Heart right ventricle (tissue), 16 donors: Measurements from ENCODE around the gene ETS1. TPM values are rescaled to one million over a fixed set of nuclear protein-coding genes. Genes with fewer than 3 reads are reported as not detected.

ENCODE experiments used
- ATAC-seq, 8 donors: fragments of 200-7000 bp; cut with Tn5 transposase; one replicate each; pipeline ENCODE4 v1.9.1; 2020; ENCODE audit warnings: mild to moderate bottlenecking in 8 of 8, moderate library complexity in 8 of 8, moderate number of reproducible peaks in 1 of 8
- DNase-seq, 2 donors: peaks; one replicate each; pipeline ENCODE4 v3.0.0-alpha.2; 2020
- H3K27ac ChIP-seq, 10 donors: fragments of 200-600 bp; sonication (generic) in 2 of 10; one replicate each; pipeline versions ENCODE4 v1.5.0 to v1.8.0; 2020 to 2022; ENCODE audit warnings: mild to moderate bottlenecking in 3 of 10
- H3K27me3 ChIP-seq, 7 donors: fragments of 200-600 bp; one replicate each; pipeline ENCODE4 v1.8.0; 2021 to 2022; ENCODE audit warnings: mild to moderate bottlenecking in 2 of 7
- H3K36me3 ChIP-seq, 9 donors: fragments of 200-600 bp; sonication (generic) in 1 of 9; one replicate each; pipeline versions ENCODE4 v1.5.0 to v1.8.0; 2020 to 2022; ENCODE audit warnings: mild to moderate bottlenecking in 2 of 9
- H3K4me1 ChIP-seq, 9 donors: fragments of 200-600 bp; sonication (generic) in 1 of 9; one replicate each; pipeline versions ENCODE4 v1.5.0 to v1.8.0; 2020 to 2022; ENCODE audit warnings: mild to moderate bottlenecking in 4 of 9
- H3K4me3 ChIP-seq, 10 donors: fragments of 200-600 bp; sonication (generic) in 2 of 10; one replicate each; pipeline versions ENCODE4 v1.5.0 to v1.8.0; 2020 to 2022; ENCODE audit warnings: mild to moderate bottlenecking in 7 of 10, moderate library complexity in 2 of 10
- H3K9me3 ChIP-seq, 11 donors: fragments of 200-600 bp in 10 of 11; sonication (generic) in 2 of 11; one replicate each; pipeline versions ENCODE4 v1.5.0 to v1.8.0; 2013 to 2022; ENCODE audit warnings: mild to moderate bottlenecking in 2 of 11, control low read depth in 1 of 11, moderate library complexity in 1 of 11
- CTCF ChIP-seq, 9 donors: fragments of 200-600 bp; sonication (generic) in 2 of 9; IDR thresholded peaks; one replicate each; pipeline versions ENCODE4 v1.5.0 to v1.8.0; 2021 to 2022; ENCODE audit warnings: antibody characterized with exemption in 9 of 9, mild to moderate bottlenecking in 5 of 9, moderate library complexity in 1 of 9
- WGBS, 2 donors: extraction: QIAGEN DNeasy Blood & Tissue Kit; methylation state at CpG; one replicate each; pipeline ENCODE4 v1.1.7; 2013; ENCODE audit warnings: inconsistent platforms in 1 of 2; 5-methylcytosine and 5-hydroxymethylcytosine counted together
- intact Hi-C, 10 donors: fragments of 100-400 bp; cut with DNase I; formaldehyde crosslinking; loops; one replicate each; pipeline versions ENCODE4 v1.11.1 to v1.14.2; 2022
- polyA plus RNA-seq, 2 donors: library from polyadenylated mRNA; stranded (reverse); fragments of 200-250 nt; gene quantifications; one replicate each; pipeline ENCODE4 v1.2.3, GENCODE V29; 2013
- total RNA-seq, 10 donors: library from RNA; stranded (reverse); fragmentation: NEBNext Ultra II Directional in 3 of 10; extraction: Animal tissue kit (Norgen Biotek cat#: 25700) in 3 of 10; gene quantifications; one replicate each; pipeline versions ENCODE4 v1.2.1 to v1.2.4, GENCODE V29; 2021 to 2023
- donor health status: Arrhythmogenic right ventricular cardiomyopathy.
- donor health status: ischemic (EF 13 %, LVEDD 7.1; RV severe dilation, severe dysfunction).
- donor health status: healthy with polysubstance abuse.
- donor health status: DM: no; HTN: yes; CAD: no.
- donor health status: DM: no; HTN: no; CAD: no.
- donor health status: ischemic (EF 25% LVEDD 6.9; RV normal size, moderate dysfunction).
- donor health status: ischemic (EF 25% LVEDD 5.7; RV mildly dilated, moderate dysfunction).
- donor health status: healthy.
- donor health status: DM: yes; HTN: yes; CAD: no.
- donor health status: Ischemic cardiomyopathy.
- donor health status: ischemic (EF 35%, LVEDD 5.7; RV mildly dilated, moderate dysfunction).
- donor health status: nonischemic (EF 11% LVEDD 7.7; RV severe dilation, severe dysfunction).
- donor health status: DM: yes; HTN: yes; CAD: no.
- donor health status: PGD.
- donor health status: ischemic (EF 29% LVEDD 5.4; RV normal size, mild dysfunction).
- donor health status: nonischemic (EF 23%, LVEDD 6.1; RV moderate dilation, normal function).

ETS1 gene
- total and polyA plus RNA-seq, 12 donors, result 21.3 to 93.4 (median 50.7) TPM

GRCh38 chr11:128551611-128552335 is 35.6 kb downstream of the ETS1 start:
- no peak for ATAC-seq
- Histone ChIP-seq H3K27ac (peak overlapping the region in 4 of 10 donors; percentile 41 to 92 (median 76)), H3K4me1 (peaks cover 3 to 89% (median 68%) of the 10 kb centered on the region in 9 donors), H3K9me3 (no peaks in the 10 kb centered on the region), H3K27me3 (no peaks in the 10 kb centered on the region), H3K36me3 (no peaks in the 10 kb centered on the region), H3K4me3 (no peak overlapping the region)
- WGBS, 2 donors, result 88 to 89% methylated on average over 9 of the region's 9 CpGs
- TF ChIP-seq CTCF (IDR thresholded peaks at IDR 0.05), result no peak
- intact Hi-C loops, result loop anchor here in 6 of 10 donors (5.0 to 10.0 kb wide), 5 partner anchors 76 to 379 kb away; no protein-coding TSS in a partner anchor
- no peak for DNase-seq

- ATAC-seq, result no peak
- Histone ChIP-seq H3K9me3 (no peaks in the 10 kb centered on the region), H3K4me3 (no peak overlapping the region), H3K27ac (peak overlapping the region in 7 of 10 donors; percentile 85 to 92 (median 88)), H3K27me3 (no peaks in the 10 kb centered on the region), H3K4me1 (peaks cover 3 to 93% (median 75%) of the 10 kb centered on the region in 9 donors), H3K36me3 (no peaks in the 10 kb centered on the region)
- intact Hi-C loops, result loop anchor here in 6 of 10 donors (5.0 to 10.0 kb wide), 5 partner anchors 76 to 379 kb away; no protein-coding TSS in a partner anchor
- TF ChIP-seq CTCF (IDR thresholded peaks at IDR 0.05), result no peak
- no peak for DNase-seq
- 90 to 93% methylated on average over 4 of the region's 4 CpGs for WGBS, 2 donors
These were observed 36.3 kb downstream of the ETS1 start for GRCh38 chr11:128551058-128551457.

- Histone ChIP-seq H3K9me3 (no peaks in the 10 kb centered on the region), H3K36me3 (no peaks in the 10 kb centered on the region), H3K27ac (peak overlapping the region; percentile 70 to 92 (median 88)), H3K4me1 (peaks cover 3 to 93% (median 75%) of the 10 kb centered on the region in 9 donors), H3K27me3 (no peaks in the 10 kb centered on the region), H3K4me3 (no peak overlapping the region)
- intact Hi-C loops, result loop anchor here in 6 of 10 donors (5.0 to 10.0 kb wide), 5 partner anchors 77 to 378 kb away; no protein-coding TSS in a partner anchor
- ATAC-seq, result no peak
- no peak for DNase-seq
- no peak for TF ChIP-seq CTCF (IDR thresholded peaks at IDR 0.05)
- WGBS, 2 donors, result 51% methylated on average over 4 of the region's 4 CpGs
These were observed 37.0 kb downstream of the ETS1 start for GRCh38 chr11:128550261-128550821.

- Histone ChIP-seq H3K9me3 (no peaks in the 10 kb centered on the region), H3K27ac (peak overlapping the region; percentile 70 to 92 (median 88)), H3K4me1 (peaks cover 6 to 95% (median 76%) of the 10 kb centered on the region in 9 donors), H3K27me3 (no peaks in the 10 kb centered on the region), H3K36me3 (no peaks in the 10 kb centered on the region), H3K4me3 (peak overlapping the region; percentile 36 to 61 (median 54))
- ATAC-seq (peak; percentile 57 to 72 (median 66)), DNase-seq (peak; percentile 71 to 93)
- no peak for TF ChIP-seq CTCF (IDR thresholded peaks at IDR 0.05)
- 15 to 23% methylated on average over 36 to 37 of the region's 37 CpGs for WGBS, 2 donors
- intact Hi-C loops, result loop anchor here in 3 of 10 donors (2.0 to 10.0 kb wide), 3 partner anchors 27 to 285 kb away; no protein-coding TSS in a partner anchor
These were observed 38.0 kb downstream of the ETS1 start for GRCh38 chr11:128549256-128549944.
